ENCODE results near the gene MTMR3. TPM values are rescaled to one million over a fixed set of nuclear protein-coding genes. Genes with fewer than 3 reads are reported as not detected.

Gene MTMR3
- total RNA-seq, 1 donor from 2014 or later = 41.2 TPM

- TF ChIP-seq CTCF (IDR thresholded peaks at IDR 0.05) = no peak
- H3K4me3 Mint-ChIP-seq (ENCODE audit: unreplicated experiment) = no peak overlapping the region
- H3K27ac Mint-ChIP-seq (ENCODE audit: unreplicated experiment) = no peak overlapping the region
- peaks cover 8% of the 10 kb centered on the region for H3K4me1 Mint-ChIP-seq (ENCODE audit: unreplicated experiment)
- H3K36me3 Mint-ChIP-seq (ENCODE audit: unreplicated experiment) = peaks cover 20% of the 10 kb centered on the region
- DNase-seq (ENCODE audit: extremely low spot score, unreplicated experiment) = no peak
- H3K9me3 Mint-ChIP-seq (ENCODE audit: unreplicated experiment) = no peaks in the 10 kb centered on the region
- H3K27me3 Mint-ChIP-seq (ENCODE audit: unreplicated experiment) = no peaks in the 10 kb centered on the region
Measured at GRCh38 chr22:29998627-29999384, 115.8 kb downstream of the MTMR3 start.

- H3K4me1 Mint-ChIP-seq (ENCODE audit: unreplicated experiment) = no peaks in the 10 kb centered on the region
- no peak for TF ChIP-seq CTCF (IDR thresholded peaks at IDR 0.05)
- no peaks in the 10 kb centered on the region for H3K27me3 Mint-ChIP-seq (ENCODE audit: unreplicated experiment)
- no peaks in the 10 kb centered on the region for H3K9me3 Mint-ChIP-seq (ENCODE audit: unreplicated experiment)
- no peak overlapping the region for H3K4me3 Mint-ChIP-seq (ENCODE audit: unreplicated experiment)
- DNase-seq (ENCODE audit: extremely low spot score, unreplicated experiment) = no peak
- H3K27ac Mint-ChIP-seq (ENCODE audit: unreplicated experiment) = no peak overlapping the region
- H3K36me3 Mint-ChIP-seq (ENCODE audit: unreplicated experiment) = peaks cover 20% of the 10 kb centered on the region
Measured at GRCh38 chr22:30000566-30000965, 117.6 kb downstream of the MTMR3 start.

- Mint-ChIP-seq H3K36me3 (ENCODE audit: unreplicated experiment) (peaks cover 19% of the 10 kb centered on the region), H3K9me3 (ENCODE audit: unreplicated experiment) (no peaks in the 10 kb centered on the region), H3K4me3 (ENCODE audit: unreplicated experiment) (no peak overlapping the region), H3K27me3 (ENCODE audit: unreplicated experiment) (no peaks in the 10 kb centered on the region), H3K4me1 (ENCODE audit: unreplicated experiment) (no peaks in the 10 kb centered on the region), H3K27ac (ENCODE audit: unreplicated experiment) (no peak overlapping the region)
- TF ChIP-seq CTCF (IDR thresholded peaks at IDR 0.05) = no peak
- no peak for DNase-seq (ENCODE audit: extremely low spot score, unreplicated experiment)
Measured at GRCh38 chr22:30001459-30001858, 118.5 kb downstream of the MTMR3 start.

GRCh38 chr22:30002861-30003486, 120.0 kb downstream of the MTMR3 start:
- Mint-ChIP-seq H3K27ac (ENCODE audit: unreplicated experiment) (no peak overlapping the region), H3K4me1 (ENCODE audit: unreplicated experiment) (no peaks in the 10 kb centered on the region), H3K4me3 (ENCODE audit: unreplicated experiment) (no peak overlapping the region), H3K36me3 (ENCODE audit: unreplicated experiment) (peaks cover 28% of the 10 kb centered on the region), H3K27me3 (ENCODE audit: unreplicated experiment) (no peaks in the 10 kb centered on the region), H3K9me3 (ENCODE audit: unreplicated experiment) (no peaks in the 10 kb centered on the region)
- TF ChIP-seq CTCF (IDR thresholded peaks at IDR 0.05) = no peak
- DNase-seq (ENCODE audit: extremely low spot score, unreplicated experiment) = no peak

GRCh38 chr22:30004101-30004500, 121.1 kb downstream of the MTMR3 start:
- Mint-ChIP-seq H3K4me3 (ENCODE audit: unreplicated experiment) (no peak overlapping the region), H3K27ac (ENCODE audit: unreplicated experiment) (no peak overlapping the region), H3K36me3 (ENCODE audit: unreplicated experiment) (peaks cover 28% of the 10 kb centered on the region), H3K27me3 (ENCODE audit: unreplicated experiment) (no peaks in the 10 kb centered on the region), H3K9me3 (ENCODE audit: unreplicated experiment) (no peaks in the 10 kb centered on the region), H3K4me1 (ENCODE audit: unreplicated experiment) (no peaks in the 10 kb centered on the region)
- DNase-seq (ENCODE audit: extremely low spot score, unreplicated experiment) = no peak
- no peak for TF ChIP-seq CTCF (IDR thresholded peaks at IDR 0.05)
